ENCODE measurements around the gene RNASE8.

RNASE8 gene

GRCh38 chr14:21025371-21026273 lies 32.0 kb upstream of the RNASE8 start:
- Histone ChIP-seq H3K79me2 (ENCODE audit: low read length) (no peaks in the 10 kb centered on the region), H3K36me3 (replicated peaks; ENCODE audit: low read depth, low read length) (no peaks in the 10 kb centered on the region), H3K9me3 (ENCODE audit: insufficient read depth, low read length) (no peaks in the 10 kb centered on the region), H2AFZ (ENCODE audit: low read depth, low read length) (no peak overlapping the region), H3K4me2 (ENCODE audit: low read length) (no peak overlapping the region), H3K27me3 (ENCODE audit: low read depth, low read length) (peaks cover 20% of the 10 kb centered on the region), H3K27ac (ENCODE audit: low read length) (no peak overlapping the region), H4K20me1 (ENCODE audit: insufficient read depth, low read length) (no peaks in the 10 kb centered on the region), H3K4me1 (ENCODE audit: low read length) (no peaks in the 10 kb centered on the region), H3K9ac (ENCODE audit: low read length) (no peak overlapping the region), H3K4me3 (ENCODE audit: low read length) (no peak overlapping the region)
- TF ChIP-seq EZH2phosphoT487 (IDR thresholded peaks at IDR 0.05; ENCODE audit: low read depth), result no peak

- H3K4me3 ChIP-seq (ENCODE audit: low read length), result no peak overlapping the region
- H3K9ac ChIP-seq (ENCODE audit: low read length), result no peak overlapping the region
Measured at GRCh38 chr14:21026274-21026987, 31.2 kb upstream of the RNASE8 start.

GRCh38 chr14:21026988-21027315 lies 30.7 kb upstream of the RNASE8 start:
- peaks cover 13% of the 10 kb centered on the region for H3K27me3 ChIP-seq (ENCODE audit: low read depth, low read length)
- no peaks in the 10 kb centered on the region for H4K20me1 ChIP-seq (ENCODE audit: insufficient read depth, low read length)
- H3K4me2 ChIP-seq (ENCODE audit: low read length), result no peak overlapping the region
- H3K4me3 ChIP-seq (ENCODE audit: low read length), result no peak overlapping the region
- H3K79me2 ChIP-seq (ENCODE audit: low read length), result no peaks in the 10 kb centered on the region
- no peak overlapping the region for H3K27ac ChIP-seq (ENCODE audit: low read length)
- H3K9me3 ChIP-seq (ENCODE audit: insufficient read depth, low read length), result no peaks in the 10 kb centered on the region
- no peaks in the 10 kb centered on the region for H3K36me3 ChIP-seq (replicated peaks; ENCODE audit: low read depth, low read length)
- H3K9ac ChIP-seq (ENCODE audit: low read length), result no peak overlapping the region
- H2AFZ ChIP-seq (ENCODE audit: low read depth, low read length), result no peak overlapping the region
- H3K4me1 ChIP-seq (ENCODE audit: low read length), result no peaks in the 10 kb centered on the region
- no peak for TF ChIP-seq CTCF (IDR thresholded peaks at IDR 0.05; ENCODE audit: low read depth, low read length)
- no peak for TF ChIP-seq EZH2phosphoT487 (IDR thresholded peaks at IDR 0.05; ENCODE audit: low read depth)

More at GRCh38 chr14:21026274-21026987, 31.2 kb upstream of the RNASE8 start:
- Histone ChIP-seq H3K79me2 (ENCODE audit: low read length) (no peaks in the 10 kb centered on the region), H3K27ac (ENCODE audit: low read length) (no peak overlapping the region), H4K20me1 (ENCODE audit: insufficient read depth, low read length) (no peaks in the 10 kb centered on the region), H3K36me3 (replicated peaks; ENCODE audit: low read depth, low read length) (no peaks in the 10 kb centered on the region), H3K4me1 (ENCODE audit: low read length) (no peaks in the 10 kb centered on the region), H3K4me2 (ENCODE audit: low read length) (no peak overlapping the region), H3K9me3 (ENCODE audit: insufficient read depth, low read length) (no peaks in the 10 kb centered on the region), H3K27me3 (ENCODE audit: low read depth, low read length) (peaks cover 18% of the 10 kb centered on the region), H2AFZ (ENCODE audit: low read depth, low read length) (no peak overlapping the region)
- TF ChIP-seq CTCF (IDR thresholded peaks at IDR 0.05; ENCODE audit: low read depth, low read length) (no peak), EZH2phosphoT487 (IDR thresholded peaks at IDR 0.05; ENCODE audit: low read depth) (no peak)

- Histone ChIP-seq H3K36me3 (replicated peaks; ENCODE audit: low read depth, low read length) (no peaks in the 10 kb centered on the region), H3K4me2 (ENCODE audit: low read length) (no peak within 1 kb of the TSS), H3K9ac (ENCODE audit: low read length) (no peak within 1 kb of the TSS), H3K4me3 (ENCODE audit: low read length) (no peak within 1 kb of the TSS), H3K9me3 (ENCODE audit: insufficient read depth, low read length) (no peaks in the 10 kb centered on the region), H3K4me1 (ENCODE audit: low read length) (no peaks in the 10 kb centered on the region), H4K20me1 (ENCODE audit: insufficient read depth, low read length) (no peaks in the 10 kb centered on the region), H3K79me2 (ENCODE audit: low read length) (no peaks in the 10 kb centered on the region), H3K27ac (ENCODE audit: low read length) (no peak within 1 kb of the TSS), H2AFZ (ENCODE audit: low read depth, low read length) (no peak within 1 kb of the TSS), H3K27me3 (ENCODE audit: low read depth, low read length) (no peaks in the 10 kb centered on the region)
- TF ChIP-seq CTCF (IDR thresholded peaks at IDR 0.05; ENCODE audit: low read depth, low read length), result no peak
- TF ChIP-seq EZH2phosphoT487 (IDR thresholded peaks at IDR 0.05; ENCODE audit: low read depth), result no peak
Measured at GRCh38 chr14:21029917-21030316, 27.7 kb upstream of the RNASE8 start, which contains the start of gene TPPP2. TPPP2 (plus strand) TSS chr14:21030217; CDS start chr14:21030582, 365 bp downstream.

All from OCI-LY3 (cell line).